SK-N-SH (cell line): ENCODE results near the gene PPP1R9B. TPM values are rescaled to one million over a fixed set of nuclear protein-coding genes. Genes with fewer than 3 reads are reported as not detected.

Source experiments
- CTCF ChIA-PET: fragments of 300-600, 350-600 bp; formaldehyde crosslinking; extraction: SDS; loops from one replicate; lab custom pipeline; 2021; lab: Yijun Ruan, JAX
- POLR2A ChIA-PET: fragments of 350-600 bp; sonication (Branson Sonifier 250); formaldehyde crosslinking; extraction: SDS; loops from one replicate; lab custom pipeline; 2020; ENCODE audit warnings: antibody characterized with exemption, inconsistent platforms; lab: Yijun Ruan, JAX
- DNase-seq: peaks from one replicate; pipeline ENCODE4 v3.0.0; 2012
- H2AFZ ChIP-seq: fragments of 200-600 bp; sonication (generic); 2 replicates; pipeline ENCODE4 v1.8.1; 2016; ENCODE audit warnings: antibody characterized with exemption, mild to moderate bottlenecking, low read depth
- H3F3A ChIP-seq: fragments of 200-600 bp; sonication (generic); replicated peaks from 2 replicates; pipeline ENCODE3; 2016; ENCODE audit warnings: antibody characterized with exemption, mild to moderate bottlenecking; ENCODE audit not compliant: insufficient read depth
- H3K27ac ChIP-seq, 2 experiments: fragments of 200-500 bp in 1 of 2; fragments of 200-600 bp in 1 of 2; sonication (Bioruptor generic) in 1 of 2; sonication (generic), shearing (Covaris generic) in 1 of 2; 2 replicates each; pipeline versions ENCODE4 v1.5.1 to v1.6.1; 2014 to 2016; ENCODE audit warnings: low read depth in 2 of 2, inconsistent platforms in 1 of 2, low read length in 1 of 2, mild to moderate bottlenecking in 1 of 2, mixed read lengths in 1 of 2
- H3K27me3 ChIP-seq: fragments of 200-600 bp; sonication (generic), shearing (Covaris generic); 2 replicates; pipeline ENCODE4 v1.6.1; 2016; ENCODE audit warnings: mixed run types; ENCODE audit not compliant: insufficient read depth
- H3K36me3 ChIP-seq, 2 experiments: fragments of 200-500 bp in 1 of 2; fragments of 200-600 bp in 1 of 2; sonication (Bioruptor generic) in 1 of 2; sonication (generic) in 1 of 2; replicated peaks in 1 of 2; 2 replicates each; pipeline versions ENCODE3 to v1.5.1; 2014 to 2016; ENCODE audit warnings: low read length in 1 of 2, mild to moderate bottlenecking in 1 of 2; ENCODE audit not compliant: insufficient read depth in 2 of 2, control insufficient read depth in 1 of 2
- H3K4me1 ChIP-seq, 2 experiments: fragments of 200-500 bp in 1 of 2; fragments of 200-600 bp in 1 of 2; sonication (Bioruptor generic) in 1 of 2; sonication (generic), shearing (Covaris generic) in 1 of 2; 2 replicates each; pipeline versions ENCODE4 v1.5.1 to v1.6.1; 2014 to 2016; ENCODE audit warnings: low read depth in 1 of 2, low read length in 1 of 2, mixed run types in 1 of 2; ENCODE audit not compliant: insufficient read depth in 2 of 2, control insufficient read depth in 1 of 2
- H3K4me2 ChIP-seq: fragments of 200-600 bp; sonication (generic), shearing (Covaris generic); 2 replicates; pipeline ENCODE4 v1.6.1; 2017; ENCODE audit warnings: mixed run types
- H3K4me3 ChIP-seq, 2 experiments: fragments of 200-500 bp in 1 of 2; fragments of 200-600 bp in 1 of 2; sonication (Bioruptor generic) in 1 of 2; sonication (generic), shearing (Covaris generic) in 1 of 2; 2 replicates each; pipeline versions ENCODE4 v1.5.1 to v1.8.1; 2014 to 2016; ENCODE audit warnings: low read depth in 2 of 2, inconsistent platforms in 1 of 2, low read length in 1 of 2, mild to moderate bottlenecking in 1 of 2, mixed read lengths in 1 of 2, moderate library complexity in 1 of 2
- H3K79me2 ChIP-seq: fragments of 200-600 bp; sonication (generic); 2 replicates; pipeline ENCODE4 v1.8.1; 2017; ENCODE audit warnings: mild to moderate bottlenecking; ENCODE audit not compliant: insufficient read depth
- H3K9ac ChIP-seq: fragments of 200-600 bp; sonication (generic); 2 replicates; pipeline ENCODE4 v1.6.1; 2017; ENCODE audit warnings: mixed run types
- H3K9me2 ChIP-seq: fragments of 200-600 bp; sonication (generic); 2 replicates; pipeline ENCODE4 v1.6.1; 2017; ENCODE audit warnings: mixed run types
- H3K9me3 ChIP-seq: fragments of 200-600 bp; sonication (generic); 2 replicates; pipeline ENCODE4 v1.6.1; 2017; ENCODE audit warnings: mixed run types, mild to moderate bottlenecking, moderate library complexity
- H4K20me1 ChIP-seq: fragments of 200-600 bp; sonication (generic); 2 replicates; pipeline ENCODE4 v1.6.1; 2017; ENCODE audit warnings: mild to moderate bottlenecking, mixed run types; ENCODE audit not compliant: insufficient read depth
- ELF1 ChIP-seq: IDR thresholded peaks from 2 replicates; pipeline ENCODE4 v1.4.0; 2012
- FOXJ3 ChIP-seq: sonication (generic); formaldehyde crosslinking; IDR thresholded peaks from 2 replicates; pipeline ENCODE4 v1.5.1; 2020; ENCODE audit warnings: mild to moderate bottlenecking, missing genetic modification reagents
- FOXM1 ChIP-seq: IDR thresholded peaks from 2 replicates; pipeline ENCODE4 v1.4.0; 2012; ENCODE audit warnings: low read depth, mild to moderate bottlenecking
- GATA2 ChIP-seq: sonication (generic); formaldehyde crosslinking; IDR thresholded peaks from 2 replicates; pipeline ENCODE4 v1.5.0; 2020; ENCODE audit warnings: mild to moderate bottlenecking, missing genetic modification reagents
- MXI1 ChIP-seq: IDR thresholded peaks from 2 replicates; pipeline ENCODE4 v1.6.1; 2012; ENCODE audit warnings: mild to moderate bottlenecking, low read depth, low read length, improper control_type of control experiment
- NFIC ChIP-seq: IDR thresholded peaks from 2 replicates; pipeline ENCODE4 v1.4.0; 2012; ENCODE audit warnings: borderline replicate concordance
- RFX5 ChIP-seq: IDR thresholded peaks from 2 replicates; pipeline ENCODE4 v1.6.1; 2012; ENCODE audit warnings: mild to moderate bottlenecking, improper control_type of control experiment, low read length
- RXRA ChIP-seq: IDR thresholded peaks from 2 replicates; pipeline ENCODE4 v1.4.0; 2012; ENCODE audit warnings: low read depth, mild to moderate bottlenecking, borderline replicate concordance
- SIN3A ChIP-seq: IDR thresholded peaks from 2 replicates; pipeline ENCODE4 v1.6.1; 2012; ENCODE audit warnings: low read depth, mild to moderate bottlenecking, low read length, moderate library complexity, borderline replicate concordance
- SMC3 ChIP-seq: IDR thresholded peaks from 2 replicates; pipeline ENCODE4 v1.6.1; 2012; ENCODE audit warnings: low read depth, low read length, improper control_type of control experiment
- TAF1 ChIP-seq: IDR thresholded peaks from 2 replicates; pipeline ENCODE4 v1.6.1; 2012; ENCODE audit warnings: low read depth, mild to moderate bottlenecking, low read length, moderate library complexity, borderline replicate concordance
- TCF12 ChIP-seq: IDR thresholded peaks from 2 replicates; pipeline ENCODE4 v1.4.0; 2012
- TEAD4 ChIP-seq: IDR thresholded peaks from 2 replicates; pipeline ENCODE4 v1.4.0; 2012; ENCODE audit warnings: mild to moderate bottlenecking, borderline replicate concordance; ENCODE audit not compliant: insufficient read depth
- YY1 ChIP-seq: IDR thresholded peaks from 2 replicates; pipeline ENCODE4 v1.4.0; 2012; ENCODE audit warnings: low read depth, mild to moderate bottlenecking
- WGBS: methylation state at CpG from one replicate; pipeline ENCODE4 v1.1.6; 2017; ENCODE audit warnings: low lambda C conversion rate; 5-methylcytosine and 5-hydroxymethylcytosine counted together
- polyA plus RNA-seq, 3 experiments: library from polyadenylated mRNA; depleted of rRNA; stranded (reverse); fragments of >200 nt; gene quantifications; 2 replicates each; pipeline ENCODE4 v1.2.3, GENCODE V29; 2012
- TF ChIP-seq, protein P1 (sequence below): IDR thresholded peaks from 2 replicates; pipeline ENCODE4 v1.4.0; 2012; ENCODE audit warnings: low read depth, borderline replicate concordance
- TF ChIP-seq, protein P2 (sequence below): IDR thresholded peaks from 2 replicates; pipeline ENCODE4; 2012
- TF ChIP-seq, protein P3 (sequence below): IDR thresholded peaks from 2 replicates; pipeline ENCODE4 v1.4.0; 2012; ENCODE audit warnings: low read depth
- TF ChIP-seq, protein P4 (sequence below): IDR thresholded peaks from 2 replicates; pipeline ENCODE4 v1.6.1; 2012; ENCODE audit warnings: mild to moderate bottlenecking, low read depth, low read length, moderate library complexity
- TF ChIP-seq, protein P5 (sequence below): fragments of 150-350 bp; IDR thresholded peaks from 2 replicates; pipeline ENCODE4 v1.6.1; 2017; ENCODE audit warnings: antibody characterized with exemption, low read length, low read depth, borderline replicate concordance

The PPP1R9B gene
- polyA plus RNA-seq, 1 of the 3 experiments (the other 2 are of a cell fraction) = 35.2 TPM

DNA sequence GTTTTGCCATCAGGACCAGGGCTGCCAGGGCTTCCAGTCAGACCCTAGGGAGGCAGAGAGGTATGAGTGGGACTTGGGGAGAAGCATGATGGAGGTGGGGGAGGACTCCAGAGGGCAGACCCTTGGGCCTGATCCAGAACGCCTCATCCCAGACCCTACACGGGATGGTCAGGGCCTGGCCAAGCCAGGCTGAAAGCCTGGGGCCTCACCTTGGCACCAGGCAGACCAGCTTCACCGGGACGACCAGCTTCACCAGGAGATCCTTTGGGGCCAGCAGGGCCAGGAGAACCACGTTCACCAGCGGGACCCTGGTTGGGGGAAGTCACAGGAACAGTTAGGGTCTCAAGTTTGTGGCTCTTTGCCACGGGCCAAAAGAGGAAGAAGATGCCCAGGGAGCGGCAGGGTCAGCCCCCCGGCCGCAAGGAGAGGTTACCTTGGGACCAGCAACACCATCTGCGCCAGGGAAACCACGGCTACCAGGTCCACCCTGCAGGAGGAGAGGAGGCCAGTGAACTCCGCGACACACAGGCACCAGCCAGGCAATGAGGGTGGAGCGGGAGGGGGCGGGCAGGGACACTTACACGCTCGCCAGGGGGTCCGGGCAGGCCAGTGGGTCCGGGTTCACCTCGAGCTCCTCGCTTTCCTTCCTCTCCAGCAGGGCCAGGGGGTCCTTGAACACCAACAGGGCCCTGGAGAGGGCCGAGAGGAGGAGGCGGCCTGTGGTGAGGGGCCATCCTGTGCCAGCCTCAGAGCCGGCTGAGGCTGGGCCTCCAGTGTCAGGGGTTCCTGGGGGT, 43.9 kb upstream of the PPP1R9B start:
- POLR2A ChIA-PET = no interaction called here
- Histone ChIP-seq H3K9me2 (no peaks in the 10 kb centered on the region), H3K4me2 (peak overlapping the region; percentile 89; the same call in 1 of the 2 replicates), H4K20me1 (peaks cover 100% of the 10 kb centered on the region), H3K4me3 (no peak overlapping the region), H3F3A (peaks cover 100% of the 10 kb centered on the region), H3K36me3 (peaks cover 98% of the 10 kb centered on the region in 2 experiments), H2AFZ (no peak overlapping the region), H3K27me3 (no peaks in the 10 kb centered on the region), H3K27ac (peak overlapping the region in 1 of 2 experiments; percentile 100; a peak in 2 of 4 replicates), H3K4me1 (peaks cover 11 to 50% of the 10 kb centered on the region in 2 experiments; a peak in 3 of 4 replicates), H3K9me3 (no peaks in the 10 kb centered on the region), H3K79me2 (peaks cover 94% of the 10 kb centered on the region), H3K9ac (no peak overlapping the region; the same call in 1 of the 2 replicates)
- CTCF ChIA-PET = interaction anchor here (0.9 to 13.8 kb wide), 7 partner anchors 10 to 78 kb away, joined by 3 to 463 read pairs (median 3); partner anchors contain the start of gene SGCA
- 93% methylated on average over 17 of the region's 25 CpGs for WGBS
- no peak for TF ChIP-seq MXI1
- no peak for TF ChIP-seq SIN3A
- no peak for TF ChIP-seq RFX5
- TF ChIP-seq, protein P1, sequence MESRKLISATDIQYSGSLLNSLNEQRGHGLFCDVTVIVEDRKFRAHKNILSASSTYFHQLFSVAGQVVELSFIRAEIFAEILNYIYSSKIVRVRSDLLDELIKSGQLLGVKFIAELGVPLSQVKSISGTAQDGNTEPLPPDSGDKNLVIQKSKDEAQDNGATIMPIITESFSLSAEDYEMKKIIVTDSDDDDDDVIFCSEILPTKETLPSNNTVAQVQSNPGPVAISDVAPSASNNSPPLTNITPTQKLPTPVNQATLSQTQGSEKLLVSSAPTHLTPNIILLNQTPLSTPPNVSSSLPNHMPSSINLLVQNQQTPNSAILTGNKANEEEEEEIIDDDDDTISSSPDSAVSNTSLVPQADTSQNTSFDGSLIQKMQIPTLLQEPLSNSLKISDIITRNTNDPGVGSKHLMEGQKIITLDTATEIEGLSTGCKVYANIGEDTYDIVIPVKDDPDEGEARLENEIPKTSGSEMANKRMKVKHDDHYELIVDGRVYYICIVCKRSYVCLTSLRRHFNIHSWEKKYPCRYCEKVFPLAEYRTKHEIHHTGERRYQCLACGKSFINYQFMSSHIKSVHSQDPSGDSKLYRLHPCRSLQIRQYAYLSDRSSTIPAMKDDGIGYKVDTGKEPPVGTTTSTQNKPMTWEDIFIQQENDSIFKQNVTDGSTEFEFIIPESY = no peak
- TF ChIP-seq, protein P2, sequence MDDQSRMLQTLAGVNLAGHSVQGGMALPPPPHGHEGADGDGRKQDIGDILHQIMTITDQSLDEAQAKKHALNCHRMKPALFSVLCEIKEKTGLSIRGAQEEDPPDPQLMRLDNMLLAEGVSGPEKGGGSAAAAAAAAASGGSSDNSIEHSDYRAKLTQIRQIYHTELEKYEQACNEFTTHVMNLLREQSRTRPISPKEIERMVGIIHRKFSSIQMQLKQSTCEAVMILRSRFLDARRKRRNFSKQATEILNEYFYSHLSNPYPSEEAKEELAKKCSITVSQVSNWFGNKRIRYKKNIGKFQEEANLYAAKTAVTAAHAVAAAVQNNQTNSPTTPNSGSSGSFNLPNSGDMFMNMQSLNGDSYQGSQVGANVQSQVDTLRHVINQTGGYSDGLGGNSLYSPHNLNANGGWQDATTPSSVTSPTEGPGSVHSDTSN = no peak
- TF ChIP-seq, protein P3, sequence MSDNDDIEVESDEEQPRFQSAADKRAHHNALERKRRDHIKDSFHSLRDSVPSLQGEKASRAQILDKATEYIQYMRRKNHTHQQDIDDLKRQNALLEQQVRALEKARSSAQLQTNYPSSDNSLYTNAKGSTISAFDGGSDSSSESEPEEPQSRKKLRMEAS = no peak
- no peak for TF ChIP-seq SMC3
- no peak for TF ChIP-seq TCF12
- TF ChIP-seq GATA2 = no peak
- no peak for TF ChIP-seq YY1
- no peak for TF ChIP-seq FOXM1
- TF ChIP-seq ELF1 = no peak
- no peak for TF ChIP-seq RXRA
- no peak for TF ChIP-seq FOXJ3 (CRISPR knock-in tag)
- TF ChIP-seq, protein P4, sequence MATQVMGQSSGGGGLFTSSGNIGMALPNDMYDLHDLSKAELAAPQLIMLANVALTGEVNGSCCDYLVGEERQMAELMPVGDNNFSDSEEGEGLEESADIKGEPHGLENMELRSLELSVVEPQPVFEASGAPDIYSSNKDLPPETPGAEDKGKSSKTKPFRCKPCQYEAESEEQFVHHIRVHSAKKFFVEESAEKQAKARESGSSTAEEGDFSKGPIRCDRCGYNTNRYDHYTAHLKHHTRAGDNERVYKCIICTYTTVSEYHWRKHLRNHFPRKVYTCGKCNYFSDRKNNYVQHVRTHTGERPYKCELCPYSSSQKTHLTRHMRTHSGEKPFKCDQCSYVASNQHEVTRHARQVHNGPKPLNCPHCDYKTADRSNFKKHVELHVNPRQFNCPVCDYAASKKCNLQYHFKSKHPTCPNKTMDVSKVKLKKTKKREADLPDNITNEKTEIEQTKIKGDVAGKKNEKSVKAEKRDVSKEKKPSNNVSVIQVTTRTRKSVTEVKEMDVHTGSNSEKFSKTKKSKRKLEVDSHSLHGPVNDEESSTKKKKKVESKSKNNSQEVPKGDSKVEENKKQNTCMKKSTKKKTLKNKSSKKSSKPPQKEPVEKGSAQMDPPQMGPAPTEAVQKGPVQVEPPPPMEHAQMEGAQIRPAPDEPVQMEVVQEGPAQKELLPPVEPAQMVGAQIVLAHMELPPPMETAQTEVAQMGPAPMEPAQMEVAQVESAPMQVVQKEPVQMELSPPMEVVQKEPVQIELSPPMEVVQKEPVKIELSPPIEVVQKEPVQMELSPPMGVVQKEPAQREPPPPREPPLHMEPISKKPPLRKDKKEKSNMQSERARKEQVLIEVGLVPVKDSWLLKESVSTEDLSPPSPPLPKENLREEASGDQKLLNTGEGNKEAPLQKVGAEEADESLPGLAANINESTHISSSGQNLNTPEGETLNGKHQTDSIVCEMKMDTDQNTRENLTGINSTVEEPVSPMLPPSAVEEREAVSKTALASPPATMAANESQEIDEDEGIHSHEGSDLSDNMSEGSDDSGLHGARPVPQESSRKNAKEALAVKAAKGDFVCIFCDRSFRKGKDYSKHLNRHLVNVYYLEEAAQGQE = no peak
- no peak for TF ChIP-seq TEAD4
- TF ChIP-seq, protein P5, sequence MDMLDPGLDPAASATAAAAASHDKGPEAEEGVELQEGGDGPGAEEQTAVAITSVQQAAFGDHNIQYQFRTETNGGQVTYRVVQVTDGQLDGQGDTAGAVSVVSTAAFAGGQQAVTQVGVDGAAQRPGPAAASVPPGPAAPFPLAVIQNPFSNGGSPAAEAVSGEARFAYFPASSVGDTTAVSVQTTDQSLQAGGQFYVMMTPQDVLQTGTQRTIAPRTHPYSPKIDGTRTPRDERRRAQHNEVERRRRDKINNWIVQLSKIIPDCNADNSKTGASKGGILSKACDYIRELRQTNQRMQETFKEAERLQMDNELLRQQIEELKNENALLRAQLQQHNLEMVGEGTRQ = no peak
- TF ChIP-seq NFIC = no peak
- no peak for TF ChIP-seq TAF1
- no peak for DNase-seq
